PC-9 (cell line): Measurements from ENCODE around the gene GTF2IRD1.

ENCODE experiments used
- EZH2 ChIP-seq: fragments of 200-600 bp; sonication (generic); IDR thresholded peaks from 2 replicates; pipeline ENCODE4 v1.8.0; 2017; ENCODE audit warnings: antibody characterized with exemption, low read depth
- TF ChIP-seq, protein P1 (sequence below): fragments of 200-600 bp; sonication (generic); conservative IDR thresholded peaks from 2 replicates; pipeline ENCODE4 v1.6.1; 2017; ENCODE audit warnings: mixed run types, antibody characterized with exemption, mild to moderate bottlenecking, moderate library complexity

GRCh38 chr7:74453322-74454011, at the start of gene GTF2IRD1:
- TF ChIP-seq, protein P1, sequence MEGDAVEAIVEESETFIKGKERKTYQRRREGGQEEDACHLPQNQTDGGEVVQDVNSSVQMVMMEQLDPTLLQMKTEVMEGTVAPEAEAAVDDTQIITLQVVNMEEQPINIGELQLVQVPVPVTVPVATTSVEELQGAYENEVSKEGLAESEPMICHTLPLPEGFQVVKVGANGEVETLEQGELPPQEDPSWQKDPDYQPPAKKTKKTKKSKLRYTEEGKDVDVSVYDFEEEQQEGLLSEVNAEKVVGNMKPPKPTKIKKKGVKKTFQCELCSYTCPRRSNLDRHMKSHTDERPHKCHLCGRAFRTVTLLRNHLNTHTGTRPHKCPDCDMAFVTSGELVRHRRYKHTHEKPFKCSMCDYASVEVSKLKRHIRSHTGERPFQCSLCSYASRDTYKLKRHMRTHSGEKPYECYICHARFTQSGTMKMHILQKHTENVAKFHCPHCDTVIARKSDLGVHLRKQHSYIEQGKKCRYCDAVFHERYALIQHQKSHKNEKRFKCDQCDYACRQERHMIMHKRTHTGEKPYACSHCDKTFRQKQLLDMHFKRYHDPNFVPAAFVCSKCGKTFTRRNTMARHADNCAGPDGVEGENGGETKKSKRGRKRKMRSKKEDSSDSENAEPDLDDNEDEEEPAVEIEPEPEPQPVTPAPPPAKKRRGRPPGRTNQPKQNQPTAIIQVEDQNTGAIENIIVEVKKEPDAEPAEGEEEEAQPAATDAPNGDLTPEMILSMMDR, result no peak
- TF ChIP-seq EZH2, result no peak
